HepG2 (cell line): ENCODE measurements around the gene SCGB2B2. TPM values are rescaled to one million over a fixed set of nuclear protein-coding genes. Genes with fewer than 3 reads are reported as not detected.
"Not testable (repeated sequence)": the region's sequence is repeated elsewhere in the genome, so short reads cannot be mapped to it uniquely, and the experiment has no call there.

Experiments
- ATAC-seq: fragments of 200-7000 bp; cut with Tn5 transposase; 3 replicates; pipeline ENCODE4 v1.9.1; 2020; ENCODE audit warnings: mild to moderate bottlenecking, moderate library complexity
- BruUV-seq: library from RNA; stranded (reverse); fragments of 400-500 nt; replicated peaks from 2 replicates; lab custom pipeline; 2021; lab: Mats Ljungman, UMichigan
- CTCF ChIA-PET: fragments of 300-600 bp; formaldehyde crosslinking; extraction: SDS; loops from one replicate; lab custom pipeline; 2021; ENCODE audit warnings: low total read pairs, inconsistent platforms, low intra/inter-chr PET ratio; lab: Yijun Ruan, JAX
- POLR2A ChIA-PET: fragments of 350-600 bp; sonication (Branson Sonifier 250); formaldehyde crosslinking; loops from one replicate; lab custom pipeline; 2020; ENCODE audit warnings: antibody characterized with exemption, inconsistent platforms; lab: Yijun Ruan, JAX
- DNase-seq: peaks from one replicate; pipeline ENCODE4 v3.0.0-alpha.2; 2015; ENCODE audit warnings: low spot score
- FAIRE-seq: peaks from 3 replicates; lab custom pipeline; 2011; peaks lifted over from hg19 to GRCh38; lab: Jason Lieb, UNC
- H2AFZ ChIP-seq: one replicate; pipeline ENCODE4 v1.6.1; 2011; ENCODE audit warnings: low read length, inconsistent platforms
- H3K27ac ChIP-seq: fragments of 300-600 bp; 3 replicates; pipeline ENCODE4 v1.8.0; 2011; ENCODE audit warnings: mixed run types, mild to moderate bottlenecking, mixed read lengths, low read length, inconsistent platforms; ENCODE audit not compliant: insufficient read depth; ENCODE audit errors: extremely low read length
- H3K27me3 ChIP-seq, 2 experiments: fragments of 200-600 bp in 1 of 2; 2 replicates in 1 of 2; 3 replicates in 1 of 2; pipeline versions ENCODE4 v1.6.0 to v1.8.0; 2011; ENCODE audit warnings: low read length in 2 of 2, mild to moderate bottlenecking in 2 of 2, moderate library complexity in 2 of 2, inconsistent platforms in 1 of 2; ENCODE audit not compliant: insufficient read depth in 2 of 2, control insufficient read depth in 1 of 2
- H3K36me3 ChIP-seq, 2 experiments: fragments of 200-600 bp in 1 of 2; replicated peaks in 1 of 2; 2 replicates in 1 of 2; 3 replicates in 1 of 2; pipeline versions ENCODE4 v1.5.1 to v1.8.0; 2011; ENCODE audit warnings: low read length in 2 of 2, inconsistent platforms in 1 of 2; ENCODE audit not compliant: insufficient read depth in 2 of 2, control insufficient read depth in 1 of 2
- H3K4me1 ChIP-seq: 2 replicates; pipeline ENCODE4 v1.5.1; 2012; ENCODE audit warnings: low read length, inconsistent platforms; ENCODE audit not compliant: insufficient read depth
- H3K4me2 ChIP-seq: 2 replicates; pipeline ENCODE4 v1.6.0; 2011; ENCODE audit warnings: low read depth, low read length, inconsistent platforms
- H3K4me3 ChIP-seq, 3 experiments: fragments of 200-600 bp in 1 of 3; sonication (generic), shearing (Covaris generic) in 1 of 3; replicated peaks in 1 of 3; 2 replicates each; pipeline ENCODE4 v1.5.1; 2011 to 2016; ENCODE audit warnings: low read length in 3 of 3, inconsistent platforms in 2 of 3, low read depth in 2 of 3, mild to moderate bottlenecking in 2 of 3, control low read depth in 1 of 3, mixed read lengths in 1 of 3; ENCODE audit not compliant: insufficient read depth in 1 of 3
- H3K79me2 ChIP-seq: one replicate; pipeline ENCODE4 v1.6.1; 2011; ENCODE audit warnings: low read length, inconsistent platforms; ENCODE audit not compliant: insufficient read depth
- H3K9ac ChIP-seq: 2 replicates; pipeline ENCODE4 v1.6.0; 2011; ENCODE audit warnings: mild to moderate bottlenecking, low read depth, low read length, inconsistent platforms; ENCODE audit not compliant: insufficient read depth
- H3K9me3 ChIP-seq: 2 replicates; pipeline ENCODE4 v1.5.1; 2012; ENCODE audit warnings: mild to moderate bottlenecking, low read length
- H4K20me1 ChIP-seq: 2 replicates; pipeline ENCODE4 v1.6.0; 2011; ENCODE audit warnings: inconsistent platforms, mild to moderate bottlenecking, low read length, moderate library complexity; ENCODE audit not compliant: insufficient read depth
- KAT8 ChIP-seq: IDR thresholded peaks from 2 replicates; pipeline ENCODE4 v1.6.1; 2016; ENCODE audit warnings: missing genetic modification reagents, missing compliant biosample characterization
- KDM6A ChIP-seq: IDR thresholded peaks from 2 replicates; pipeline ENCODE4 v1.6.1; 2016; ENCODE audit warnings: low read depth
- REPIN1 ChIP-seq: sonication (generic); formaldehyde crosslinking; IDR thresholded peaks from 2 replicates; pipeline ENCODE4 v1.8.0; 2022; ENCODE audit warnings: missing genetic modification reagents, low read depth, mild to moderate bottlenecking, borderline replicate concordance
- SSRP1 ChIP-seq: IDR thresholded peaks from 2 replicates; pipeline ENCODE4 v1.6.1; 2016; ENCODE audit warnings: control low read depth
- ZFP36L2 ChIP-seq: sonication (generic); formaldehyde crosslinking; IDR thresholded peaks from 2 replicates; pipeline ENCODE4 v1.4.0; 2020; ENCODE audit warnings: missing genetic modification reagents
- ZNF331 ChIP-seq: sonication (generic); formaldehyde crosslinking; IDR thresholded peaks from 2 replicates; pipeline ENCODE4 v1.4.0; 2020; ENCODE audit warnings: missing genetic modification reagents
- ZNF431 ChIP-seq: sonication (generic); formaldehyde crosslinking; IDR thresholded peaks from 2 replicates; pipeline ENCODE4 v1.9.0; 2022; ENCODE audit warnings: missing genetic modification reagents, low read depth, mild to moderate bottlenecking, borderline replicate concordance
- ZNF441 ChIP-seq: sonication (generic); formaldehyde crosslinking; IDR thresholded peaks from 2 replicates; pipeline ENCODE4 v1.7.0; 2021; ENCODE audit warnings: missing genetic modification reagents, borderline replicate concordance
- ZNF670 ChIP-seq: sonication (generic); formaldehyde crosslinking; IDR thresholded peaks from 2 replicates; pipeline ENCODE4 v1.8.0; 2022; ENCODE audit warnings: mild to moderate bottlenecking, missing genetic modification reagents, borderline replicate concordance
- ZNF773 ChIP-seq: sonication (generic); formaldehyde crosslinking; IDR thresholded peaks from 2 replicates; pipeline ENCODE4 v1.4.0; 2020; ENCODE audit warnings: missing genetic modification reagents, borderline replicate concordance
- ZSCAN22 ChIP-seq: sonication (generic); formaldehyde crosslinking; IDR thresholded peaks from 2 replicates; pipeline ENCODE4 v1.4.0; 2020; ENCODE audit warnings: mild to moderate bottlenecking, missing genetic modification reagents
- WGBS: methylation state at CpG from one replicate; pipeline ENCODE4 v1.1.6; 2017; ENCODE audit warnings: low lambda C conversion rate; 5-methylcytosine and 5-hydroxymethylcytosine counted together
- in situ Hi-C: cut with HindIII; loops from 2 replicates; pipeline ENCODE4 v1.10.0; 2017; ENCODE audit warnings: low pct_unique_long_range_greater_than_20kb; ENCODE audit not compliant: extremely low pct_ligation_motif_present
- intact Hi-C: fragments of 100-400 bp; cut with micrococcal nuclease; formaldehyde crosslinking; loops from one replicate; pipeline ENCODE4 v1.10.0; 2022; ENCODE audit not compliant: unreplicated experiment
- polyA plus RNA-seq, 8 experiments: library from polyadenylated mRNA; depleted of rRNA in 3 of 8; stranded (reverse) in 7 of 8; unstranded in 1 of 8; fragments of >200 nt; fragmentation: Illumina TruSeq in 4 of 8; extraction: Trizol in 4 of 8; gene quantifications; 2 replicates each; pipeline versions ENCODE4 v1.2.1 to v1.2.3, GENCODE V29; 2011 to 2016; ENCODE audit warnings: low read depth in 4 of 8, missing spikeins in 1 of 8, mixed read lengths in 1 of 8; ENCODE audit not compliant: insufficient read depth in 1 of 8
- total RNA-seq, 5 experiments: library from RNA; depleted of rRNA; stranded (reverse); fragments of >200 nt; fragmentation: Illumina TruSeq; extraction: Trizol; gene quantifications; 2 replicates each; pipeline ENCODE4 v1.2.3, GENCODE V29; 2016; ENCODE audit warnings: low read depth in 1 of 5

The SCGB2B2 gene
- total and polyA plus RNA-seq, 2 of the 13 experiments (the other 11 are each of a cell fraction or from before 2014, with no cell fraction given), result 0.03 TPM; not detected in 1

DNA sequence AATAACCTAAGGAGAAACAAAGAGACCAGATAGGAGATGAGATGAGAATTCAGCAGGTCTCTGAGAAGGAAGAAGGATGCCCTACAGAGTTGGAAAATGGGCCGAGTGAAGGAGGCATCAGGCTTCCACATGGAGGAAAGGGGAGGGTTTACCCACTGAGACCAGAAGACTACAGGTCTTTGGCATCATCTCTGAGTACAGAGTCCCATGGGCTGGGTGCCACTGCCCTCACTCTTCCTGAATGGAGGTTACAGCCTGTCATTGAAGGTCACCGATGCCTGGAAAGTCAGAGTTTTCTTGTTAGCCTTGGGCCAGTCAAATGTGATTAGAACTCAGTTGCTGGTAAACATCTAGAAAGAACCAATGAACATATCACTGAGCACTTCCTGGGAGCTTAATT is 10.4 kb upstream of the SCGB2B2 start:
- no TSS peak for BruUV-seq
- no peak overlapping the region for H2AFZ ChIP-seq
- FAIRE-seq, result no peak

DNA sequence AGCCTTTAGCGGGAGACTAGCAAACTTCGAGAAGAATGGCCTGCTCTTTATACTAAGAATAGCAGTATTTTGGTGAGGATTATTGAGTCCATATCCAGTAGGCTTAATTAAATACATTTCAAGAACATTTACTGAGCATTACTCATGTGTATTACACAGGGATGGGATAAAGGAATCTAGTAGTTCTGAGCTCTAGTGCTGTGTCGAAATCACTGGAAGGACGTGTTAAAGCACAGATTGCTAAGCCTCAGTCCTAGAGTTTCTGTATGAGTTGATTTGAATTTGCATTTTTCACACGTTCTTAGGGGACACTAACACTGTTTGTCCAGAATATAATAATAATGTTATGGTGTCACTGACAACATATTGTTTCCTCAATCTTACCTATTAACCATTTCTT is 9.5 kb upstream of the SCGB2B2 start:
- Histone ChIP-seq H3K9ac (no peak overlapping the region), H2AFZ (no peak overlapping the region), H3K4me3 (no peak overlapping the region), H3K4me2 (no peak overlapping the region), H3K79me2 (no peaks in the 10 kb centered on the region), H3K36me3 (no peaks in the 10 kb centered on the region), H3K9me3 (peaks cover 14% of the 10 kb centered on the region), H3K27ac (no peak overlapping the region), H4K20me1 (no peaks in the 10 kb centered on the region), H3K4me1 (peaks cover 15% of the 10 kb centered on the region), H3K27me3 (no peaks in the 10 kb centered on the region; a peak in 1 of 5 replicates)
- FAIRE-seq (no peak), DNase-seq (no peak), ATAC-seq (no peak)
- CTCF ChIA-PET, result no interaction called here
- intact Hi-C loops, result no loop called here
- no TSS peak for BruUV-seq
- WGBS, result 43% methylated on average over 5 of the region's 5 CpGs
- TF ChIP-seq KDM6A (CRISPR knock-in tag) (no peak), SSRP1 (CRISPR knock-in tag) (no peak), ZFP36L2 (CRISPR knock-in tag) (no peak)
- POLR2A ChIA-PET, result interaction anchor here (1.7 kb wide), 1 partner anchor 13 kb away, joined by 4 read pairs; no protein-coding TSS in a partner anchor
- in situ Hi-C loops, result no loop called here

More for the DNA sequence above, 10.4 kb upstream of the SCGB2B2 start:
- intact Hi-C loops, result no loop called here
- peaks cover 14% of the 10 kb centered on the region for H3K9me3 ChIP-seq
- DNase-seq, result no peak
- no peaks in the 10 kb centered on the region; a peak in 1 of 5 replicates for H3K27me3 ChIP-seq
- in situ Hi-C loops, result no loop called here
- no peak overlapping the region for H3K4me2 ChIP-seq
- no peak overlapping the region for H3K4me3 ChIP-seq
- peaks cover 15% of the 10 kb centered on the region for H3K4me1 ChIP-seq
- H3K36me3 ChIP-seq, result no peaks in the 10 kb centered on the region
- H3K9ac ChIP-seq, result no peak overlapping the region
- no peak for ATAC-seq
- WGBS, result 39% methylated on average over 2 of the region's 2 CpGs
- TF ChIP-seq ZSCAN22, result no peak
- no peak for TF ChIP-seq KAT8 (CRISPR knock-in tag)
- no peak for TF ChIP-seq ZNF431
- TF ChIP-seq ZNF441, result no peak
- TF ChIP-seq ZNF670 (CRISPR knock-in tag), result no peak
- TF ChIP-seq REPIN1 (CRISPR knock-in tag), result no peak
- no peak for TF ChIP-seq ZNF773 (CRISPR knock-in tag)
- TF ChIP-seq ZNF331, result no peak
- TF ChIP-seq, all 625 proteins: peak for 0
- ChIA-PET POLR2A (interaction anchor here (1.7 kb wide), 1 partner anchor 14 kb away, joined by 4 read pairs; no protein-coding TSS in a partner anchor), CTCF (no interaction called here)
- H3K79me2 ChIP-seq, result no peaks in the 10 kb centered on the region
- H4K20me1 ChIP-seq, result no peaks in the 10 kb centered on the region
- H3K27ac ChIP-seq, result no peak overlapping the region

DNA sequence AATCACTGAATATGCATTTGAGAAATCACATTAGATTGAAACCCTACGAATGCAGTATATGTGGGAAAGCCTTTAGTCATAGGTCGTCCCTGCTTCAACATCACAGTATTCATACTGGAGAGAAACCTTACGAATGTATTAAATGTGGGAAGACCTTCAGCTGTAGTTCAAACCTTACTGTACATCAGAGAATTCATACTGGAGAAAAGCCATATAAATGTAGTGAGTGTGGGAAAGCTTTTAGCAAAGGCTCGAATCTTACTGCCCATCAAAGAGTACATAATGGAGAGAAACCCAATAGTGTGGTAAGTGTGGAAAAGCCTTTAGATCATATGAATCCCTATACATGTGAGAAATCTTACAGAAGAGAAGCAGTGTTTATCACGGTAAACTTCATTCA is 8.3 kb upstream of the SCGB2B2 start:
- Histone ChIP-seq H3K4me1 (peaks cover 15% of the 10 kb centered on the region), H3K9me3 (peaks cover 14% of the 10 kb centered on the region)
- H3K27me3 ChIP-seq, H3K27ac ChIP-seq, POLR2A ChIA-PET, H3K4me3 ChIP-seq, DNase-seq, in situ Hi-C loops, H3K36me3 ChIP-seq, ATAC-seq, intact Hi-C loops, BruUV-seq, H2AFZ ChIP-seq, H3K79me2 ChIP-seq, H3K9ac ChIP-seq, H3K4me2 ChIP-seq, H4K20me1 ChIP-seq, FAIRE-seq, CTCF ChIA-PET: not testable (repeated sequence)
- WGBS, result 58% methylated on average over 5 of the region's 5 CpGs
